Endothelial cell of umbilical vein (primary cell): ENCODE measurements around the gene C1QA.

ENCODE experiments used
- CTCF ChIP-seq, 2 donors: IDR thresholded peaks; 1 replicate in 1 of 2; 2 replicates in 1 of 2; pipeline ENCODE4 v1.5.1; 2011; ENCODE audit warnings: low read length in 2 of 2, mild to moderate bottlenecking in 2 of 2, moderate library complexity in 2 of 2, control low read depth in 1 of 2, inconsistent platforms in 1 of 2, low read depth in 1 of 2; ENCODE audit not compliant: insufficient read depth in 1 of 2; ENCODE audit errors: extremely low read depth in 1 of 2
- EZH2 ChIP-seq: IDR thresholded peaks from 2 replicates; pipeline ENCODE4 v1.6.1; 2012; ENCODE audit warnings: borderline replicate concordance, low read depth, mild to moderate bottlenecking, moderate library complexity, low read length, inconsistent platforms; ENCODE audit not compliant: severe bottlenecking
- FOS ChIP-seq: IDR thresholded peaks from 2 replicates; pipeline ENCODE4 v1.6.1; 2011; ENCODE audit warnings: mild to moderate bottlenecking, low read length, moderate library complexity, borderline replicate concordance; ENCODE audit not compliant: insufficient read depth
- GATA2 ChIP-seq: IDR thresholded peaks from 2 replicates; pipeline ENCODE4 v1.7.0; 2011; ENCODE audit warnings: low read depth, mild to moderate bottlenecking, moderate library complexity, mixed read lengths, low read length; ENCODE audit not compliant: insufficient read length, insufficient read depth
- JUN ChIP-seq: IDR thresholded peaks from 2 replicates; pipeline ENCODE4 v1.6.1; 2011; ENCODE audit warnings: borderline replicate concordance, low read depth; ENCODE audit not compliant: insufficient read length, insufficient read depth
- MYC ChIP-seq: IDR thresholded peaks from one replicate; pipeline ENCODE4 v1.6.1; 2011; ENCODE audit warnings: mild to moderate bottlenecking, low read depth, low read length
- POLR2A ChIP-seq: IDR thresholded peaks from 2 replicates; pipeline ENCODE4 v1.6.1; 2012; ENCODE audit warnings: low read depth, mild to moderate bottlenecking, control low read depth, low read length
- POLR2AphosphoS5 ChIP-seq: IDR thresholded peaks from 2 replicates; pipeline ENCODE4 v1.6.1; 2012; ENCODE audit warnings: low read depth, mild to moderate bottlenecking, control low read depth, low read length, moderate library complexity; ENCODE audit not compliant: insufficient read depth
- TF ChIP-seq, protein P1 (sequence below): IDR thresholded peaks from 2 replicates; pipeline ENCODE4 v1.6.1; 2011; ENCODE audit not compliant: insufficient read depth, insufficient read length

GRCh38 chr1:22654692-22655091, 18.3 kb downstream of the C1QA start:
- peak in 1 of 2 donors; percentile 6 for TF ChIP-seq CTCF (IDR thresholded peaks at IDR 0.05; ENCODE audit: extremely low read depth in 1 of 2, insufficient read depth in 1 of 2, low read depth in 1 of 2, low read length in 2 of 2)
- TF ChIP-seq POLR2A, result no peak
- no peak for TF ChIP-seq MYC
- no peak for TF ChIP-seq POLR2AphosphoS5
- TF ChIP-seq FOS, result no peak
- no peak for TF ChIP-seq EZH2
- TF ChIP-seq JUN, result no peak
- TF ChIP-seq, protein P1, sequence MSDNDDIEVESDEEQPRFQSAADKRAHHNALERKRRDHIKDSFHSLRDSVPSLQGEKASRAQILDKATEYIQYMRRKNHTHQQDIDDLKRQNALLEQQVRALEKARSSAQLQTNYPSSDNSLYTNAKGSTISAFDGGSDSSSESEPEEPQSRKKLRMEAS, result no peak
- TF ChIP-seq GATA2, result no peak
